ENCODE data around the gene XIST.
"Not testable (repeated sequence)": the region's sequence is repeated elsewhere in the genome, so short reads cannot be mapped to it uniquely, and the experiment has no call there.

Gene XIST

GRCh38 chrX:73852467-73852866 lies at the start of gene XIST:
TSS of gene XIST (minus strand) at chrX:73852714.
- DNase-seq (ENCODE audit: low read depth in 2 of 2): no peak

GRCh38 chrX:73898315-73898714 lies 45.8 kb upstream of the XIST start:
- not testable (repeated sequence) for DNase-seq (ENCODE audit: low read depth in 2 of 2)

DNA sequence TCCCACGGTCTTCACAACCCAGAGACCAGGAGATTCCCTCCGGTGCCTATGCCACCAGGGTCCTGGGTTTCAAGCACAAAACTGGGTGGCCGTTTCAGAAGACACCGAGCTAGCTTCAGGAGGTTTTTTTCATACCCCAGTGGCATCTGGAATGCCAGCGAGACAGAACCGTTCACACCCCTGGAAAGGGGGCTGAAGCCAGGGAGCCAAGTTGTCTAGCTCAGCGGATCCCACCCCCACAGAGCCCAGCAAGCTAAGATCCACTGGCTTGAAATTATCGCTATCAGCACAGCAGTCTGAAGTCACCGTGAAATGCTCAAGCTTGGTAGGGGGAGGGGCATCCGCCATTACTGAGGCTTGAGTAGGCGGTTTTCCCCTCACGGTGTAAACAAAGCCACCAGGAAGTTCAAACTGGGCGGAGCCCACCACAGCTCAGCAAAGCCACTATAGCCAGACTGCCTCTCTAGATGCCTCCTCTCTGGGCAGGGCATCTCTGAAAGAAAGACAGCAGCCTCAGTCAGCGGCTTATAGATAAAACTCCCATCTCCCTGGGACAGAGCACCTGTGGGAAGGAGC lies 40.1 kb upstream of the XIST start:
- not testable (repeated sequence) for DNase-seq (ENCODE audit: low read depth in 2 of 2)

DNA sequence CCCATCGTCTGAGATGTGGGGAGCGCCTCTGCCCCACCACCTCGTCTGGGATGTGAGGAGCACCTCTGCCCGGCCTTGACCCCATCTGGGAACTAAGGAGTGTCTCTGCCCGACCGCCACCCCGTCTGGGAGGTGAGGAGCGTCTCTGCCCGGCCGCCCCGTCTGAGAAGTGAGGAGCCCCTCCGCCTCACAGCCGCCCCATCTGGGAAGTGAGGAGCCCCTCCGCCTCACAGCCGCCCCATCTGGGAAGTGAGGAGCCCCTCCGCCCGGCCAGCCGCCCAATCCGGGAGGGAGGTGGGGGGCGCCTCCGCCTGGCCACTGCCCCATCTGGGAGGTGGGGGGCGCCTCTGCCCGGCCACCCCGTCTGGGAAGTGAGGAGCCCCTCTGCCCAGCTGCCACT lies 29.7 kb upstream of the XIST start:
- DNase-seq (ENCODE audit: low read depth in 2 of 2): not testable (repeated sequence)

DNA sequence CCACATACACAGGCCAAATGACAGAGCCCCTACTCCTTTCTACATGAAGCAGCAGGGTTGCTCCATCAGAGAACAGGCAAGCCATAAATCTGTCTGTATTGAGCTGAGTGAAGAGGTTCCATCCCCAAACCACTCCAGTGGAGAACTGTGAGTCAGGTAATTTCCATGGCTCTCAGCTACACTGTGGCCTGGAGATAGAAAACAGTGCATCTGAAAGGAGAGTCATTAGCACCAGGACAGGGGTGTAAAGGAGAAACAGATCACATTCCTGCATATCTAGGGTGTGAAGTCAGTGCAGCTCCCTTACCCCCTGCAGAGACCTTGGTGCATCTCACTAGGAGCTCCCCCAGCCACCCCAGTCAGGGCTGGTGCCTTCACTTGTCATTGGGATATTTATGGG lies 25.2 kb upstream of the XIST start:
- DNase-seq (ENCODE audit: low read depth in 2 of 2): no peak

- DNase-seq (ENCODE audit: low read depth in 2 of 2): no peak
These were observed 24.4 kb upstream of the XIST start for GRCh38 chrX:73876911-73877310.

DNA sequence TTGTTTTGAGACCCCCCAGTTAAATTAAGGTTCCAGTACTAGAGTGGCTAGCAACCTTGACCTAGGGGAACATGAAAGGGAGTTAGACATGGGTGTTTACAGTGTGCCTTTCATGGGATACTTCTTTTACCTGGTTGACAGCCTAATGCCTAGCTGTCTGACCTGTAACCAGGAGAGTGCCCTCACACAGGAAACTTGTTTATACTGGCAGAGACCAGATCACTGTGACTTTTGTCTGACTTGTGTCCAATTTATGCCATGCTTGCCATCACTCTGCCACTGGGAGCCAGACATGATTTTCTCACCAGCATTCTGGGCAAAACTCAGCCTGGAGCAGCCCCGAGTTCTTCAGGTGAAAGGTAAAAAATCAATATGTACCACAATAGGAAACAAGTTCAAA lies 16.4 kb upstream of the XIST start:
- DNase-seq (ENCODE audit: low read depth in 2 of 2): no peak

DNA sequence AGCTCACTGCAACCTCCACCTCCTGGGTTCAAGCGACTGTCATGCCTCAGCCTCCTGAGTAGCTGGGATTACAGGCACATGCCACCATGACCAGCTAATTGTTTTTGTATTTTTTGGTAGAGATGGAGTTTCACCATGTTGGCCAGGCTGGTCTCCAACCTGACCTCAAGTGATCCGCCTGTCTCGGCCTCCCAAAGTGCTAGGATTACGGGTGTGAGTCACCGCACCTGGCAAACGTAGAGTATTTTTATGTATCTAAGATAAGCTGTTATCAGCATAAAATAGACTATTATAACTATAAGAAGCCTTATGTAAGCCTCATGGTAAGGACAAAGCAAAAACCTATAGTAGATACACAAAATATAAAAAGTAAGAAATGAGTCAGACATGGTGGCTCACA lies 14.6 kb upstream of the XIST start:
- DNase-seq (ENCODE audit: low read depth in 2 of 2): no peak

GRCh38 chrX:73863852-73864251 lies 11.3 kb upstream of the XIST start:
- no peak for DNase-seq (ENCODE audit: low read depth in 2 of 2)

DNA sequence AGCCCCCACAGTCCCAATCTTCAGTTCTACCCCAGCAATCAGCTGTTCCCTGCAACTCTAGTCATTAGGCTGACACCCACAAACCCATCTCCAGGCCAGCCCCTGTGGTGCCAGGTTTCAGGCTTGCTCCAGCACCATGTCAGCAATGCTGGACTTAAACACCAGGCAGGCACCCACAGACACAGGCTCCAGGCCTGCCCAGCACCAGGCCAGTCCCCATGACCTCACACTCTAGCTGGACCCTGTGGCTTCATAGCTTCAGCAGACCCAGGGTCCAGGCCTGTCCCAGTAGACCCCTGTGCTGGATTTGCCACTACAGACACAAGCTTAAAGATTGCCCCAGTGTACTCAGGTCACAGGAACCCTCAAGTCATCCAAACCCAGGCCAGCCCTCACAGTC lies 10.8 kb upstream of the XIST start:
- DNase-seq (ENCODE audit: low read depth in 2 of 2): no peak

GRCh38 chrX:73859622-73860021 lies 7.1 kb upstream of the XIST start:
- no peak for DNase-seq (ENCODE audit: low read depth in 2 of 2)

GRCh38 chrX:73855546-73855945 lies 3.0 kb upstream of the XIST start:
- DNase-seq (ENCODE audit: low read depth in 2 of 2): peak; percentile 22 to 28

DNA sequence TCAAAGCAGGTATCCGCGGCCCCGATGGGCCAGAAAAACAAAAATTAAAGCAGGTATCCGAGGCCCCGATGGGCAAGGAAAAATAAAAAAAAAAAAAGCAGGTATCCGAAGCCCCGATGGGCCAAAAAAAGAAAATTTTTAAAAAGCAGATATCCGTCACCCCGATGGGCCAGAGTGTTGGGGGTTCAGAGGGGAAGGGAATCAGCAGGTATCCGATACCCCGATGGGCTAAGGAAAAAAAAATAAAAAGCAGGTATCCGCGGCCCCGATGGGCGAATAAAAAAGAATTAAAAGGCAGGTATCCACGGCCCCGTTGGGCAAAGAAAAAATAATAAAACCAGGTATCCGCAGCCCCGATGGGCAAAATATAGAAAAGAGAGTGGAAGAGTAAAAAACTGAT lies 492 bp downstream of the XIST start:
- no peak for DNase-seq (ENCODE audit: low read depth in 2 of 2)

- no peak for DNase-seq (ENCODE audit: low read depth in 2 of 2)
These were observed 1.2 kb downstream of the XIST start for GRCh38 chrX:73851014-73852009.

GRCh38 chrX:73850124-73851013 lies 2.1 kb downstream of the XIST start:
- DNase-seq (ENCODE audit: low read depth in 2 of 2): no peak

- DNase-seq (ENCODE audit: low read depth in 2 of 2): no peak
These were observed 3.4 kb downstream of the XIST start for GRCh38 chrX:73849073-73849472.

DNA sequence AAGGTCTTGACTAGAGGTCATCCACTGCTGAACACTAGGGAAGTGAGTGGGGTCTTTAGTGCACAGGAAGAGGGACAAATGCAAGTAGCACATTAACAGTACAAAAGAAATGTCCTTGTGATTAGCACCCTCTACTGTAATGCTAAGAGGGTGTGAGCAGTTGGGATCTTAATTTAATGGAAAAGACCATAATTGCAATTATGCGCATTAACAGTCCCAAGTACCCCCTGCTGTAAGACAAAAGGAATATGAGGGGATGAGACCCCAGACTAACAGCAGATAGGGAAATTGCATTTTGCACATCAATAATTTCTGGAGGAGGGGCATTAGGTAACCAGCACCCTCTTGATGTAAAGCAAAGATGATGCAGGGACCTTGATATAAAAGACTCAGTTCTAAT lies 4.5 kb downstream of the XIST start:
- no peak for DNase-seq (ENCODE audit: low read depth in 2 of 2)

- DNase-seq (ENCODE audit: low read depth in 2 of 2): no peak
These were observed 5.4 kb downstream of the XIST start for GRCh38 chrX:73847100-73847499.

DNA sequence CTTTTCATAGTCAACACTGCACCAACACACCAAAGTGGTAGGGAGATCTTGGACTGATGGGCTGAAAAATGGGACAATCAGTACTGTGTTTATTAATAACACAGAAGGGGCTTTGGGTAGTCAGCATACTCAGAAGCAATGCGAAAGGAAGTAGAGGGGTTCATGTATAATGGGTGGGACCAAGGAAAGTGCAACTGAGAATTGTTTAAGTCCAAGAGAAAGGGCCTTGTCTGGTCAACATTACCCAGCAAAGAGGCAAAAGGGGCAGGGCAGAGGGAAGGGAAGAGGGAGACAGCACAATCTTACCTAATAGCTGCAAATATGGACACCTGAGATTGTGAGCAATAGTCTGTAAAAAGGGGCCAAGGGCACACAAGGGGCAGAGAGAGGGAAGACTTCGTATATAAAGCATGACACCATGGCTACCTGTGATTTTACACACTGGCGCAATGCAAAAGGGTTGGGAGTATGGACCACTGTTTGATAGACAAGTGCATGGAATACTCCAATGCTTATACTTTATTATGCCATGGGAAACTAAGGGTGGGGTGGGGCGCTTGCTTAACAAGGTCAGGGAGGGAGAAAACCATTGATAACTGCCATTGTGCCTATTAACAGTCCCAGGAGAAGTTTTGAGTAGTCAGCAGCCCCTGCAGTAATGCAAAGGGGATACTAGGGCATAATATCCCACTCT lies 9.8 kb downstream of the XIST start:
- no peak for DNase-seq (ENCODE audit: low read depth in 2 of 2)

DNA sequence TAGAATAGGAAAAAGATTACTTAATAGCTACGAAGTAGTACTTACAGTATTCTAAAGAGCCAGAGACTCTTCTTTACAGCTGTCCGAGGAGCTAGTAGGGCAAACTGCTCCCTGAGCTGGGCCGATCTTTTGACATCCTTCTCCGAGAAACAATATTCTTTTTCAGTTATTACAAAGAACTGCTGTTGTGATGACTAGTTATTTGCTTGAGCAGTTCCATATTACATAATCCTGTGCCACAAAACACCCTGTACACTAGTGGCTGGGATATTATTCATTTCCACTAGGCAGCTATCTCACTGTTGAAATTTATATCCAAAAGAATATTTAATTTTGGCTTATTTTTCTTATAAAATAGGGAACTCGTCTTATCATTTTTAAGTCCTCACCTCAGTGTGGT lies 11.2 kb downstream of the XIST start:
- no peak for DNase-seq (ENCODE audit: low read depth in 2 of 2)

DNA sequence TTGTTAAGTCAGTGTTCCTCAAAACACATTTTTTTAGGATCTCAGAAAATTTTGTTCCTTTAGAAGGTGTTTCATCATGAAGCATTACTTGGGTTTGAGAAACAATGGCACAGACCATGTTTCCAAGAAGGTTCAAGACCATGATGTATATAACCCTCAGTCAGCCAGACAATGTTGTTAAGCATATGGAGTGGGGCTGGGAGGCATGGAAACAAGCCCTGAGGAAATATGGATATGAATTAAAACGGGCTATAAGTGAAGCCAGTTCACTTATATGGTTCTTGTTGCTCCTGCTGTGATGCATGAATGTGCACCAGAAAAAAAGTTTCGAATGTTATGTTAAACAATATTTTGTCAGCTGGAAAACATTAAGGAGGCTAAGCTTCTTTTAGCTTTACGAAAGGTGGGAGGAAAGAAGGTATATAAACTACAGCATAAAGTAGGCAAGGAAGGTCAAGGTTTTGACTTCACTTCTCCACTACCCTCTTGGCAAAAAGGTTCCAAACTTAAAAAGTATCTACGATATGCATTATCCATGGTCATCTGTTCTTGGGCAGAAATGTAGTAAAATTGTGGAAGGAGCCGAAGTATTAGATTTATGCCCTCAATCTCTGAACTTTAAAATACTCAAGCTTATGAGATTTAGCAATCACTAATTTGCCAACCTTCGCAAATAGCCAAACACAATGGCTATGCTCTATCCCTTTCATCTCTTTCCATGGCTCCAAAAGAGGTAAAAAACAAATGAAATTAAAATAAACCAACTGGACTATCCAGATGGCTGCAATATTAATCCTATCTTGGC lies 12.2 kb downstream of the XIST start:
- DNase-seq (ENCODE audit: low read depth in 2 of 2): no peak
